Fibroblast of pulmonary artery (primary cell): Measurements from ENCODE around the gene HDAC4.

Experiments
- DNase-seq: peaks from one replicate; pipeline ENCODE4 v3.0.0-alpha.2; 2010; ENCODE audit warnings: low read depth
- H3K4me3 ChIP-seq: replicated peaks from 2 replicates; pipeline ENCODE4 v1.5.1; 2011; ENCODE audit warnings: low read depth, mild to moderate bottlenecking, control low read depth, low read length, moderate library complexity
- CTCF ChIP-seq: IDR thresholded peaks from 2 replicates; pipeline ENCODE4 v1.5.1; 2011; ENCODE audit warnings: mild to moderate bottlenecking, control low read depth, low read length, inconsistent platforms; ENCODE audit errors: missing control alignments

HDAC4 gene

GRCh38 chr2:239184179-239184578, 216.6 kb downstream of the HDAC4 start:
- TF ChIP-seq CTCF: no peak
- no peak overlapping the region for H3K4me3 ChIP-seq
- no peak for DNase-seq

GRCh38 chr2:239182981-239183791, 217.6 kb downstream of the HDAC4 start:
- H3K4me3 ChIP-seq: no peak overlapping the region
- TF ChIP-seq CTCF: no peak
- DNase-seq: no peak

GRCh38 chr2:239181903-239182581, 218.8 kb downstream of the HDAC4 start:
- H3K4me3 ChIP-seq: no peak overlapping the region
- no peak for DNase-seq
- no peak for TF ChIP-seq CTCF

GRCh38 chr2:239181074-239181902, 219.5 kb downstream of the HDAC4 start:
- TF ChIP-seq CTCF: no peak
- DNase-seq: no peak
- H3K4me3 ChIP-seq: no peak overlapping the region

- DNase-seq: no peak
- no peak for TF ChIP-seq CTCF
- no peak overlapping the region for H3K4me3 ChIP-seq
These were observed 220.2 kb downstream of the HDAC4 start for GRCh38 chr2:239180526-239181073.

GRCh38 chr2:239179851-239180371, 220.9 kb downstream of the HDAC4 start:
- DNase-seq: no peak
- no peak overlapping the region for H3K4me3 ChIP-seq
- TF ChIP-seq CTCF: no peak
